DOHH2 (cell line): ENCODE data around the gene TNFRSF25.
"Not testable (repeated sequence)": the region's sequence is repeated elsewhere in the genome, so short reads cannot be mapped to it uniquely, and the experiment has no call there.

Source experiments
- H3F3A ChIP-seq: fragments of 200-600 bp; sonication (generic), shearing (Covaris generic); 2 replicates; pipeline ENCODE4 v1.6.0; 2016; ENCODE audit warnings: antibody characterized with exemption, mild to moderate bottlenecking; ENCODE audit not compliant: control insufficient read depth, insufficient read depth
- H3K27ac ChIP-seq: fragments of 200-600 bp; sonication (generic); 2 replicates; pipeline ENCODE4 v1.5.1; 2014; ENCODE audit warnings: low read depth, mild to moderate bottlenecking, low read length, moderate library complexity
- H3K27me3 ChIP-seq: fragments of 200-600 bp; sonication (generic); 2 replicates; pipeline ENCODE4 v1.6.1; 2014; ENCODE audit warnings: mild to moderate bottlenecking, low read length, mixed read lengths; ENCODE audit not compliant: control insufficient read depth
- H3K36me3 ChIP-seq: fragments of 200-600 bp; sonication (generic); 2 replicates; pipeline ENCODE4 v1.6.1; 2014; ENCODE audit warnings: mild to moderate bottlenecking, low read length, moderate library complexity, mixed read lengths; ENCODE audit not compliant: control insufficient read depth
- H3K4me1 ChIP-seq: fragments of 200-600 bp; sonication (generic); 2 replicates; pipeline ENCODE4 v1.6.1; 2014; ENCODE audit warnings: mild to moderate bottlenecking, low read length, mixed read lengths; ENCODE audit not compliant: control insufficient read depth
- H3K4me2 ChIP-seq: fragments of 200-600 bp; sonication (generic); 2 replicates; pipeline ENCODE4 v1.6.0; 2014; ENCODE audit warnings: mild to moderate bottlenecking, low read length, moderate library complexity
- H3K4me3 ChIP-seq: fragments of 200-600 bp; sonication (generic); 2 replicates; pipeline ENCODE4 v1.5.1; 2014; ENCODE audit warnings: mild to moderate bottlenecking, low read length, mixed read lengths
- H3K79me2 ChIP-seq: fragments of 200-600 bp; sonication (generic); 2 replicates; pipeline ENCODE4 v1.6.1; 2014; ENCODE audit warnings: mild to moderate bottlenecking, low read length, mixed read lengths; ENCODE audit not compliant: control insufficient read depth
- H3K9me2 ChIP-seq: fragments of 200-600 bp; sonication (generic); replicated peaks from 2 replicates; pipeline ENCODE4 v1.6.1; 2014; ENCODE audit warnings: mild to moderate bottlenecking, low read length, mixed read lengths; ENCODE audit not compliant: control insufficient read depth
- H3K9me3 ChIP-seq: fragments of 200-600 bp; sonication (generic); 2 replicates; pipeline ENCODE4 v1.6.1; 2014; ENCODE audit warnings: antibody characterized with exemption, low read length, mixed read lengths; ENCODE audit not compliant: control insufficient read depth, insufficient read depth
- H4K20me1 ChIP-seq: fragments of 200-600 bp; sonication (generic); 2 replicates; pipeline ENCODE4 v1.6.0; 2014; ENCODE audit warnings: low read depth, mild to moderate bottlenecking, antibody characterized with exemption, low read length, moderate library complexity; ENCODE audit not compliant: control insufficient read depth, insufficient read depth
- CTCF ChIP-seq: fragments of 200-600 bp; sonication (generic); IDR thresholded peaks from one replicate; pipeline ENCODE4 v1.5.1; 2014; ENCODE audit warnings: antibody characterized with exemption, mild to moderate bottlenecking, low read depth, low read length; ENCODE audit not compliant: poor library complexity, severe bottlenecking
- EZH2phosphoT487 ChIP-seq: fragments of 200-600 bp; sonication (generic); IDR thresholded peaks from 2 replicates; pipeline ENCODE4 v1.6.1; 2017; ENCODE audit warnings: borderline replicate concordance, mild to moderate bottlenecking, antibody characterized with exemption, low read length, moderate library complexity, mixed read lengths

Gene TNFRSF25

GRCh38 chr1:6447016-6447817, 18.8 kb downstream of the TNFRSF25 start:
- Histone ChIP-seq H3F3A (no peaks in the 10 kb centered on the region), H4K20me1 (peaks cover 4% of the 10 kb centered on the region; the same call in 1 of the 2 replicates), H3K4me1 (peaks cover 13% of the 10 kb centered on the region), H3K79me2 (no peaks in the 10 kb centered on the region), H3K9me2 (no peaks in the 10 kb centered on the region), H3K36me3 (no peaks in the 10 kb centered on the region), H3K4me2 (peak overlapping the region; percentile 40), H3K4me3 (peak overlapping the region; percentile 42), H3K9me3 (no peaks in the 10 kb centered on the region), H3K27me3 (peaks cover 39% of the 10 kb centered on the region), H3K27ac (no peak overlapping the region)
- TF ChIP-seq CTCF (no peak), EZH2phosphoT487 (0 out of 2 replicates have a peak, but pooled peaks have one; percentile 23)

DNA sequence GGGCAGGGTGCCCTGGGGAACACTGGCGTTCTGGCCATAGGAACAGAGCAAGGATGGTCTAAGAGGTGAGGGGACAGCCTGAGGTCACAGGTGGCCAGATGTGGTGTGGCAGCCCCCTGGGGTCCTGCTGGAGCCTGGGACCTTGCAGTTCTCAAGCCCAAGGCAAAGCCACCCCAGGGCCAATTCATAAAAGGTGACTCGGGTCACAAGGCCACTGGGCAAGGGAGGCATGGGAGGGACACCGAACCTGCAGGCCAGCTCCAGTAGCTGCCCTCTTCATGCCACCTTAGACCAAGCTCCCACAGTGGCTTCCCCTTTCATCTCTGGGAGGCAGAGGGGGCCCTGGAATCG, 19.3 kb downstream of the TNFRSF25 start:
- Histone ChIP-seq H3K27ac (no peak overlapping the region), H3K79me2 (no peaks in the 10 kb centered on the region), H3K27me3 (peaks cover 39% of the 10 kb centered on the region), H3F3A (no peaks in the 10 kb centered on the region), H3K4me1 (peaks cover 13% of the 10 kb centered on the region), H3K9me2 (no peaks in the 10 kb centered on the region), H3K36me3 (no peaks in the 10 kb centered on the region), H3K4me2 (no peak overlapping the region; the same call in 1 of the 2 replicates), H4K20me1 (peaks cover 4% of the 10 kb centered on the region; the same call in 1 of the 2 replicates), H3K9me3 (no peaks in the 10 kb centered on the region), H3K4me3 (no peak overlapping the region)
- no peak for TF ChIP-seq CTCF
- TF ChIP-seq EZH2phosphoT487: no peak

- H3F3A ChIP-seq, H3K4me2 ChIP-seq, H4K20me1 ChIP-seq, H3K9me3 ChIP-seq, H3K9me2 ChIP-seq, H3K79me2 ChIP-seq, H3K4me3 ChIP-seq, H3K27ac ChIP-seq, H3K36me3 ChIP-seq: not testable (repeated sequence)
- H3K27me3 ChIP-seq: peaks cover 39% of the 10 kb centered on the region
- H3K4me1 ChIP-seq: peaks cover 13% of the 10 kb centered on the region
These were observed 20.0 kb downstream of the TNFRSF25 start for GRCh38 chr1:6445929-6446328.

DNA sequence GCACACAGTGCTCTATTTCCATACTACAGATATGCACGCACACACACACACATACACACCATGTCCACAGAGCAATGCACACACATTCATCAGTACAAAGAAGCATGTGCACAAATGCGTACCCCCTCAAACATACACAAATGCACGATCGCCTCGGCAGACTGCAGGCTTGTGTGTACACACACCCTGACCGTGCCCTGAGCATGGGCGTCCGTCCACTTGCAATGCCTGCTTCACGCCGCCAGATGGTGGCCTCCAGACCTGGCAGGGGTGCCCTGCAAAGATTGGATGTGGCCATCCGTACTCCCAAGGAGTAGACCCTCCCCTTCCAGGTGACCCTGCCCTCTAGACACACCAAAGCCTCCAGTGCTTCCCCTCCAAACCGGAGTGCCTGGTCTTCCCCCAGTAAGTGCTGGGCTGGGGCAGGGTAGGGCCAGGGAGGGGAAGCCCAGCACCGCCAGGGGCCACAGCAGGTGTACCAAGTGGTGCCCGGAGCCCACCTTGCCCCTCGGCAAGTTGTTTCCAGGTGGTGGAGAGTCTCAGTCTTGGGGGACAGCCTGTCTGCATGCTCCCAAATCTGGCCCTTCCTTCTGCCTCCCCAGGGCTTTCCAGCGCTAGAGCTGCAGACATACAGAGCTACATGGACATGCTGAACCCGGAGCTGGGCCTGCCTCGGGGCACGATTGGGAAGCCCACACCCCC, 20.8 kb downstream of the TNFRSF25 start:
- no peak overlapping the region for H3K27ac ChIP-seq
- no peak overlapping the region for H3K4me3 ChIP-seq
- H3F3A ChIP-seq: no peaks in the 10 kb centered on the region
- no peaks in the 10 kb centered on the region for H3K9me2 ChIP-seq
- peaks cover 13% of the 10 kb centered on the region for H3K4me1 ChIP-seq
- H3K27me3 ChIP-seq: peaks cover 39% of the 10 kb centered on the region
- H3K9me3 ChIP-seq: no peaks in the 10 kb centered on the region
- no peaks in the 10 kb centered on the region for H3K79me2 ChIP-seq
- H4K20me1 ChIP-seq: peaks cover 7% of the 10 kb centered on the region; the same call in 1 of the 2 replicates
- no peaks in the 10 kb centered on the region for H3K36me3 ChIP-seq
- no peak for TF ChIP-seq EZH2phosphoT487
- TF ChIP-seq CTCF: peak; percentile 40
- H3K4me2 ChIP-seq: no peak overlapping the region
